WI38 (cell line): ENCODE results near the gene ALG9.
"Not testable (repeated sequence)": the region's sequence is repeated elsewhere in the genome, so short reads cannot be mapped to it uniquely, and the experiment has no call there.

ENCODE experiments used
- H3K4me3 ChIP-seq: 2 replicates; pipeline ENCODE4 v1.5.1; 2011; ENCODE audit warnings: low read depth, mild to moderate bottlenecking, control low read depth, low read length
- CTCF ChIP-seq: IDR thresholded peaks from 2 replicates; pipeline ENCODE4 v1.5.1; 2012; ENCODE audit warnings: low read depth, mild to moderate bottlenecking, control low read depth, low read length

The ALG9 gene

DNA sequence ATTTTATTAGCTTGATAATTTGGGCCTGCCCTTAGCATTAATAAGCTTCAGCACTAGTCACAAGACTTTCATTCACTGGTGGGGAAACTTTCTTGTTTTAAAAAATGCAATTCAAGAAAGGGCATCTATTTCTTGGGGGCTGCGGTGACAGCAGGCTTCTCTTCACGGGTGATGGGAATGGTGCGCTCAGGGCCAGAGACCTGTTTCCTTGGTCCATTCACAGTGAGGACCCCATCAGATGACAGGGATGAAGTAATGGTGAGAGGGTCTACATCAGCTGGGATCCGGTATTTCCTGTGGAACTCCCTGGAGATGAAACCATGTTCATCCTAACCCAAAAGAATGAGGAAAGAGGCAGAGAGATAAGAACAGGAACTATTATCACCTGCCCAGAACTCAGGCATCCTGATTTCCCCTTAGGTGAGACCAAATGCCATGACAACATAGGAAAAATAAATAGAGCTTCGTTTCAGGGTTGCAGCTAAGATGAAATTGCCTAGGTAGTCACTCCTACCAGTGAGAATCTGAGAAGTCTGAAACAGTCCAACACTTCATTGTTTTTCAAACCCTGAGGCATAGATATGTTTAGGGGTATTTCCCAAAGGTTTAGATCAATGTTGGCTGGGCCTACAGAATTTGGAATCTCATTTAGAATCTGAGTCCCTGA, 37.4 kb upstream of the ALG9 start:
- H3K4me3 ChIP-seq = no peak overlapping the region
- no peak for TF ChIP-seq CTCF

GRCh38 chr11:111906680-111907079, 35.3 kb upstream of the ALG9 start:
- TF ChIP-seq CTCF = no peak
- no peak overlapping the region for H3K4me3 ChIP-seq

DNA sequence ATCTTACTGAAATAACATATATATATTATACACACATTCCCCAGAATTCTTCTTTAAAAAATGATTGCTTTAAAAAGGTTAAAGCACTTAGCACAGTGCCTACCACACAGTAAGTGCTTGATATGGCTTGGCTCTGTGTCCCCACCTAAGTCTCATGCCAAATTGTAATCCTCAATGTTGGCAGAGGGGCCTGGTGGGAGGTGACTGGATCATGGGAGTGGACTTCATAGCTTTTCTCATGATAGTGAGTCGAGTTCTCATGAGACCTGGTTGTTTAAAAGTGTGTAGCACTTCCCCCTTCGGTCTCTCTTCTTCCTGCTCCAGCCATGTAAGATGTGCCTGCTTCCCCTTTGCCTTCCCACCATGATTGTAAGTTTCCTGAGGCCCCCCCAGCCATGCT, 34.0 kb upstream of the ALG9 start:
- no peak for TF ChIP-seq CTCF

DNA sequence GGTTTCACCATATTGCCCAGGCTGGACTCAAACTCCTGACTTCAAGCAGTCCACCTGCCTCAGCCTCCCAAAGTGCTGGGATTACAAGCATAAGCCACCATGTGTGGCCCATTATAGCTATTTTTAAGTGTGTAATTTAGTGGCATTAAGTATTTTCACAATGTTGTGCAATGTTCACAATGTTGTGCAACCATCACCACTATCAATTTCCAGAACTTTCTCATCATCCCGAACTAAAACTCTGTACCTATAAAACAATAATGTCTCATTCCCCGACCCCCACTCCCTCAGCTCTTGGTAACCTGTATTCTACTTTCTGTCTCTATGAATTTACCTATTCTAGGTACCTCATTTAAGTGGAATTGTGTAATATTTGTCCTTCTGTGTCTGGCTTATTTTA, 15.5 kb upstream of the ALG9 start:
- no peak for TF ChIP-seq CTCF

More for the DNA sequence above, 34.0 kb upstream of the ALG9 start:
- no peak overlapping the region for H3K4me3 ChIP-seq

GRCh38 chr11:111886032-111886431, 14.7 kb upstream of the ALG9 start:
- H3K4me3 ChIP-seq = no peak overlapping the region
- no peak for TF ChIP-seq CTCF

More for the DNA sequence above, 15.5 kb upstream of the ALG9 start:
- no peak overlapping the region for H3K4me3 ChIP-seq

DNA sequence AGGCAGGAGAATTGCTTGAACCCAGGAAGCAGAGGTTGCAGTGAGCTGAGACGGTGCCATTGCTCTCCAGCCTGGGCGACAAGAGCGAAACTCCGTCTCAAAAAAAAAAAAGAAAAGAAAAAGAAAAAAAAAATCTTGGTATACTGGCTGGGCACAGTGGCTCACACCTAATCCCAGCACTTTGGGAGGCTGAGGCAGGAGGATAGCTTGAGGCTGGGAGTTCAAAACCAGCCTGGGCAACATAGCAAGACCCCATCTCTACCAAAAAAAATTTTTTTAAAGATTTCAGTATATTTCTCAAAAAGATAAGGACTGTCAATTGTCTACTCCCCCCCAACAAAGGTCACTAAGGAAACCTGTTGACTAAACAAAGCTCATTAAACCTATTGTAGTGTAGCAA, 13.7 kb upstream of the ALG9 start:
- H3K4me3 ChIP-seq = not testable (repeated sequence)

- no peak for TF ChIP-seq CTCF
- H3K4me3 ChIP-seq = no peak overlapping the region
These were observed 10.8 kb upstream of the ALG9 start for GRCh38 chr11:111882202-111882601.

DNA sequence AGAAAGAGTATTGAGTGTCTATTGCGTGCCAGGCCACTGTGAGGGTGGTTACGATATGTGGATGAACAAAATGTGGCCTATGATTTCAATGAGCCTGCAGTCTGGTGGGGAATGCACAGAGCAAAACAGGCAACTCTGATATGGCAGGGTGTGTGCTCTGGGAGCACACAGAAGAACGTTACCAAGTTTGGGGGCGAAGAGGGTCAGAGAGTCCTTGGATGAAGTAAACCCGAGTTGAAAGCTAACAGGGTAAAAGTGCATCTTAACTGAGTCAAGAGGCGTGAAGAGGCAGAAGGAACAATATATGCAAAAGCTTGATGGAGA, 8.2 kb upstream of the ALG9 start:
- H3K4me3 ChIP-seq = peak overlapping the region; percentile 80
- TF ChIP-seq CTCF = no peak
